Adrenal gland (tissue), 12 donors: ENCODE data around the gene ZNF555. TPM values are rescaled to one million over a fixed set of nuclear protein-coding genes. Genes with fewer than 3 reads are reported as not detected.

Experiments used
- DNase-seq, 7 donors: peaks; one replicate each; pipeline ENCODE4 v3.0.0-alpha.2; 2019 to 2020
- H3K27ac ChIP-seq, 5 donors: fragments of 200-600 bp; sonication (generic) in 4 of 5; 1 replicate in 3 of 5; 2 replicates in 2 of 5; pipeline versions ENCODE4 v1.5.1 to v1.8.0; 2016 to 2020; ENCODE audit warnings: mild to moderate bottlenecking in 1 of 5
- H3K27me3 ChIP-seq: fragments of 200-600 bp; 2 replicates; pipeline ENCODE4 v1.8.0; 2021
- H3K36me3 ChIP-seq, 2 donors: fragments of 200-600 bp; replicated peaks in 1 of 2; 1 replicate in 1 of 2; 2 replicates in 1 of 2; pipeline versions ENCODE4 v1.5.1 to v1.8.0; 2018 to 2022
- H3K4me1 ChIP-seq, 2 donors: fragments of 200-600 bp; replicated peaks in 1 of 2; 1 replicate in 1 of 2; 2 replicates in 1 of 2; pipeline versions ENCODE4 v1.5.1 to v1.8.0; 2018 to 2021
- H3K4me3 ChIP-seq, 4 donors: fragments of 200-600 bp; sonication (generic) in 3 of 4; one replicate each; pipeline ENCODE4 v1.5.1; 2016 to 2018
- H3K9me3 ChIP-seq, 3 donors: fragments of 200-600 bp; sonication (generic) in 1 of 3; replicated peaks in 1 of 3; 1 replicate in 2 of 3; 2 replicates in 1 of 3; pipeline versions ENCODE4 v1.5.1 to v1.8.0; 2016 to 2021
- CTCF ChIP-seq, 6 experiments: fragments of 450-650 bp in 4 of 6; fragments of 200-600 bp in 2 of 6; sonication (generic) in 1 of 6; IDR thresholded peaks; 1 replicate in 5 of 6; 2 replicates in 1 of 6; pipeline versions ENCODE4 v1.5.1 to v1.8.0; 2016 to 2021; ENCODE audit warnings: antibody characterized with exemption in 6 of 6, mild to moderate bottlenecking in 2 of 6, moderate library complexity in 1 of 6
- POLR2A ChIP-seq, 2 donors: fragments of 450-650 bp; IDR thresholded peaks; one replicate each; pipeline ENCODE4 v1.6.1; 2017; ENCODE audit warnings: antibody characterized with exemption in 2 of 2, mild to moderate bottlenecking in 2 of 2, moderate library complexity in 1 of 2
- WGBS, 4 donors: extraction: QIAGEN DNeasy Blood & Tissue Kit in 2 of 4; methylation state at CpG; one replicate each; pipeline versions ENCODE4 v1.1.5 to v1.1.7; 2013 to 2017; 5-methylcytosine and 5-hydroxymethylcytosine counted together
- intact Hi-C, 2 donors: fragments of 100-400 bp; cut with DNase I; formaldehyde crosslinking; loops; one replicate each; pipeline versions ENCODE4 v1.14.1 to v1.15.0; 2022 to 2023
- polyA plus RNA-seq, 3 donors: library from polyadenylated mRNA; stranded (reverse); fragments of 200-250 nt in 2 of 3; fragments of 350-450 nt in 1 of 3; fragmentation: Illumina TruSeq in 1 of 3; extraction: RNeasy Lipid Tissue Mini Kit (QIAGEN cat#74804) in 1 of 3; gene quantifications; one replicate each; pipeline ENCODE4 v1.2.3, GENCODE V29; 2013 to 2014
- total RNA-seq, 9 donors: library from RNA; depleted of rRNA in 4 of 9; stranded (reverse); fragments of >200 nt in 4 of 9; fragments of 120-200 nt in 1 of 9; fragmentation: NEBNext Ultra II Directional in 1 of 9; extraction: Animal tissue kit (Norgen Biotek cat#: 25700) in 1 of 9; gene quantifications; one replicate each; pipeline versions ENCODE4 v1.1.0 to v1.2.4, GENCODE V29; 2013 to 2023
- donor health status: healthy with polysubstance abuse.
- donor health status: Bipolar disorder and iron deficiency.
- donor health status: DM: yes; HTN: yes; CAD: no.
- donor health status: DM: no; HTN: no; CAD: no.
- donor health status: DM: no; HTN: no; CAD: no.
- donor health status: DM: yes; HTN: yes; CAD: no.

Gene ZNF555
- total and polyA plus RNA-seq, 12 donors = 1.9 to 7.2 (median 5.7) TPM

- Histone ChIP-seq H3K4me1 (peaks cover 0 to 2% of the 10 kb centered on the region in 2 donors), H3K27ac (no peak overlapping the region), H3K27me3 (no peaks in the 10 kb centered on the region), H3K4me3 (no peak overlapping the region), H3K36me3 (peaks cover 0 to 19% of the 10 kb centered on the region in 2 donors), H3K9me3 (peaks cover 0 to 23% (median 0%) of the 10 kb centered on the region in 3 donors)
- DNase-seq = no peak
- TF ChIP-seq POLR2A (IDR thresholded peaks at IDR 0.05) (no peak), CTCF (IDR thresholded peaks at IDR 0.05) (no peak)
- WGBS, 4 donors = 97 to 100% (median 99%) methylated on average over 3 of the region's 3 CpGs
- intact Hi-C loops = no loop called here
Observed at GRCh38 chr19:2847507-2847906, 6.2 kb downstream of the ZNF555 start.

- intact Hi-C loops = no loop called here
- Histone ChIP-seq H3K27ac (no peak overlapping the region), H3K4me3 (no peak overlapping the region), H3K27me3 (no peaks in the 10 kb centered on the region), H3K36me3 (peaks cover 0 to 29% of the 10 kb centered on the region in 2 donors), H3K4me1 (no peaks in the 10 kb centered on the region), H3K9me3 (peaks cover 0 to 34% (median 0%) of the 10 kb centered on the region in 3 donors)
- no peak for DNase-seq
- no peak for TF ChIP-seq CTCF (IDR thresholded peaks at IDR 0.05)
- no peak for TF ChIP-seq POLR2A (IDR thresholded peaks at IDR 0.05)
- 81 to 90% (median 87%) methylated on average over 3 to 4 of the region's 4 CpGs for WGBS, 4 donors
Observed at GRCh38 chr19:2848616-2849015, 7.3 kb downstream of the ZNF555 start.

GRCh38 chr19:2850256-2850925 is 9.1 kb downstream of the ZNF555 start:
- H3K27me3 ChIP-seq = no peaks in the 10 kb centered on the region
- no peak for TF ChIP-seq CTCF (IDR thresholded peaks at IDR 0.05)
- TF ChIP-seq POLR2A (IDR thresholded peaks at IDR 0.05) = no peak
- WGBS, 4 donors = 82 to 93% (median 89%) methylated on average over 3 of the region's 3 CpGs
- no peak overlapping the region for H3K27ac ChIP-seq
- no peaks in the 10 kb centered on the region for H3K4me1 ChIP-seq
- no peak overlapping the region for H3K4me3 ChIP-seq
- H3K9me3 ChIP-seq = peaks cover 0 to 50% (median 8%) of the 10 kb centered on the region in 3 donors
- peaks cover 0 to 29% of the 10 kb centered on the region in 2 donors for H3K36me3 ChIP-seq
- intact Hi-C loops = no loop called here
- no peak for DNase-seq

- intact Hi-C loops = no loop called here
- 96 to 98% (median 97%) methylated on average over 10 of the region's 10 CpGs for WGBS, 4 donors
- no peak for TF ChIP-seq POLR2A (IDR thresholded peaks at IDR 0.05)
- H3K4me3 ChIP-seq = no peak overlapping the region
- H3K9me3 ChIP-seq = peaks cover 0 to 55% (median 8%) of the 10 kb centered on the region in 3 donors
- no peaks in the 10 kb centered on the region for H3K27me3 ChIP-seq
- peaks cover 0 to 29% of the 10 kb centered on the region in 2 donors for H3K36me3 ChIP-seq
- H3K27ac ChIP-seq = no peak overlapping the region
- DNase-seq = no peak
- H3K4me1 ChIP-seq = no peaks in the 10 kb centered on the region
Observed at GRCh38 chr19:2852598-2852997, 11.3 kb downstream of the ZNF555 start.
